Activated CD4-positive, CD25-positive, alpha-beta regulatory T cell (primary cell): ENCODE data around the gene GALNT18.

Experiments
- DNase-seq, 4 experiments: peaks; one replicate each; lab custom pipeline; 2025; lab: John Stamatoyannopoulos, UW

GALNT18 gene

GRCh38 chr11:11408436-11409221, 213.2 kb downstream of the GALNT18 start:
- DNase-seq, result no peak

- no peak for DNase-seq
These were observed 214.1 kb downstream of the GALNT18 start for GRCh38 chr11:11407763-11408084.

GRCh38 chr11:11407065-11407762, 214.6 kb downstream of the GALNT18 start:
- DNase-seq, result no peak

- DNase-seq, result no peak
These were observed 215.2 kb downstream of the GALNT18 start for GRCh38 chr11:11406652-11407051.

GRCh38 chr11:11403763-11404725, 217.8 kb downstream of the GALNT18 start:
- DNase-seq, result no peak

GRCh38 chr11:11401960-11402535, 219.8 kb downstream of the GALNT18 start:
- DNase-seq, result no peak

GRCh38 chr11:11400635-11401232, 221.1 kb downstream of the GALNT18 start:
- no peak for DNase-seq

- no peak for DNase-seq
These were observed 221.7 kb downstream of the GALNT18 start for GRCh38 chr11:11400121-11400520.

- no peak for DNase-seq
These were observed 224.0 kb downstream of the GALNT18 start for GRCh38 chr11:11397781-11398180.

GRCh38 chr11:11397036-11397415, 224.8 kb downstream of the GALNT18 start:
- DNase-seq, result no peak

GRCh38 chr11:11396301-11397035, 225.3 kb downstream of the GALNT18 start:
- no peak for DNase-seq

- no peak for DNase-seq
These were observed 226.7 kb downstream of the GALNT18 start for GRCh38 chr11:11395126-11395525.

- no peak for DNase-seq
These were observed 227.6 kb downstream of the GALNT18 start for GRCh38 chr11:11394241-11394640.

GRCh38 chr11:11391796-11392463, 229.9 kb downstream of the GALNT18 start:
- no peak for DNase-seq

- no peak for DNase-seq
These were observed 230.6 kb downstream of the GALNT18 start for GRCh38 chr11:11391169-11391568.

GRCh38 chr11:11390068-11390771, 231.6 kb downstream of the GALNT18 start:
- no peak for DNase-seq

- no peak for DNase-seq
These were observed 232.6 kb downstream of the GALNT18 start for GRCh38 chr11:11389238-11389637.

GRCh38 chr11:11387622-11388305, 234.0 kb downstream of the GALNT18 start:
- DNase-seq, result no peak

GRCh38 chr11:11387207-11387606, 234.6 kb downstream of the GALNT18 start:
- DNase-seq, result no peak
